ENCODE data around the gene CTXND1.
"Not testable (repeated sequence)": the region's sequence is repeated elsewhere in the genome, so short reads cannot be mapped to it uniquely, and the experiment has no call there.

CTXND1 gene

DNA sequence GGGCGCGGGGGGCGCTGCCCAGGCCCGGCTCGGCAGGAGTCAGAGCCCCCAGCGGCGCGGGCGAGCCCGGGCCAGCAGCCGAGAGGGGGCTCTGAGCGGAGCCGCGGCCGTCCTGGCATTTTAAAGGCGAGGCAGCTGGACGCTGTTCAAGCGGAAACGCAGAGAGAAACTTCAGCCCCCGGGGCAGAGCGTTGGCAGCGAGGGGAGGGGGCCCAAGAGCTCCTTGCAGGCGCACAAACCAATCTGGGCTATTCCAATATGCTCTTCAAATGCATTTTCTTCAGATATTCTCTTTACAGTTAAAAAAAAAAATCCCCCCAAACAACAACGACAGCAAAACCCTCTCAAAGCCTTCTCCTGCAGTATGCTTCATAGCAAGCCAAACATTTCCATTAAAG, at the start of gene CTXND1:
TSS of gene CTXND1 (minus strand) at position 93 of the 398 bp plus-strand sequence. CDS start 50,264 bp downstream, outside the sequence.
- no peak for DNase-seq

GRCh38 chr15:80301472-80301871, 49.5 kb upstream of the CTXND1 start:
- DNase-seq: no peak

- not testable (repeated sequence) for DNase-seq
These were observed 43.8 kb upstream of the CTXND1 start for GRCh38 chr15:80295777-80296176.

DNA sequence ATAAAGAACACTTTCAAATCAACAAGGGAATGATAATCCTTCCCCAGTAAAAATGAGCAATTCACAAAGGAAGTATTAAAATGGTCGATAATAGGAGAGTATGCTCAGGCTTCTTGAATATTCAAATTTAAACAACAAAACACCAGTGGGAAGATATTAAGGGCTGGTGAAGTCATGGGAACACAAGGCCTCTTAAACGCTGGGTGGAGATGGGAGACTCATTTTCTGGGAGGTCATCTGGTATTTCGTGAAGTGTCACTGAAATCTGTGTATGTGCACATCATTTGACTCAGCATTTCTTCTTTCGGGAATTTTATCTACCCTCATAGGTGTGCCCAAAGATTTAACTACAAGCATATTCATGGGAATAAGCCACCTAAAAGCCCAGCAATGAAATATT, 40.1 kb upstream of the CTXND1 start:
- DNase-seq: no peak

DNA sequence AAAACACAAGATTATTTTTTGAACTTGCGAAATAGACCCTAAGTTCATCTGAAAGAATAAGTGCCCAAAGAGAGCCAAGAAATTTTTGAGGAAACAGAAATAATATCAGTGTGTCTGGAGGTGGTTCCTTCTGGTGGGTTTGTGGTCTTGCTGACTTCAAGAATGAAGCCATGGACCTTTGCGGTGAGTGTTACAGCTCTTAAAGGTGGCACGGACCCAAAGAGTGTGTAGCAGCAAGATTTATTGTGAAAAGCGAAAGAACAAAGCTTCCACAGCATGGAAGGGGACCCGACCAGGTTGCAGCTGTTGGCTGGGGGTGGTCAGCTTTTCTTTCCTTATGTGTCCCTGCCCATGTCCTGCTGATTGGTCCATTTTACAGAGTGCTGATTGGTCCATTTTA, 38.9 kb upstream of the CTXND1 start:
- not testable (repeated sequence) for DNase-seq

- DNase-seq: no peak
These were observed 37.8 kb upstream of the CTXND1 start for GRCh38 chr15:80289528-80290495.

DNA sequence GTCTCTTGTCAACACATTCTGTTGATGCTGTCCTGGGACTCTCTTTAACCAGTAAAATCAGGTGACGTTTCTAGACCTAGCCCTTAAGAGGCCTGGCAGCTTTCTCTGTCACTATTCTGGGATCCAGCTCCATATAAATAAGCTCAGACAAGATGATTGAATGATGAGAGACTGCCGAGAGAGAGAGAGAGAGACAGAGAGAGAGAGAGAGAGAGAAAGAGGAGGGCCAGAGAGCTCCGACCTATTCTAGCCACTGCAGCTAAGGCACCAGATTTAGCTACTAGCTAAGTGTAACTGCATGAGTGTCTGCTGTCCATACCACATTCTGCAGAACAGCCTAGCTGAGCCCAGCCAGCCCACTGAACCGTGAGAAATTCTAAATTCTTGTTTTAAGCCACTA, 36.1 kb upstream of the CTXND1 start:
- no peak for DNase-seq

DNA sequence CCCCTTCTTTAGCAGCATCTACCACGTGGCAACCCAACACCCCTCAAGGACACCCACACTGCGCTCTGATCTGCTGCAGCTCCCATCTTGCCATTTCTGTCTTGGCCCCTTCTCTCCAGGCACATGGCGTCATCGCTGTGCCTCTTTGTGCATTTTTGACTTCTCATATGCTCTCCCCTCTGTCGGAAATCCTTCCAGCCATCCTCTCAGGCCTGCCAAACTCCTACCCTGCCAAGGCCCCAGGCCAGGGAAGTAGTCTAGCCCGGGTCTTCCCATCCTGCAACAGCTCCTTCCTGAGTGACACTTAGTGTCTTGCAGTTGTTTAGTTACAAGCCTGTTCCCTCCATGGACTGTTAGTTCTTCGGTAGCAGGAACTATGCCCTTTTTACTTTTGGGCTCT, 34.0 kb upstream of the CTXND1 start:
- DNase-seq: no peak

GRCh38 chr15:80285379-80285778, 33.4 kb upstream of the CTXND1 start:
- no peak for DNase-seq

- DNase-seq: no peak
These were observed 31.5 kb upstream of the CTXND1 start for GRCh38 chr15:80283531-80283930.

- no peak for DNase-seq
These were observed 25.1 kb upstream of the CTXND1 start for GRCh38 chr15:80277147-80277546.

DNA sequence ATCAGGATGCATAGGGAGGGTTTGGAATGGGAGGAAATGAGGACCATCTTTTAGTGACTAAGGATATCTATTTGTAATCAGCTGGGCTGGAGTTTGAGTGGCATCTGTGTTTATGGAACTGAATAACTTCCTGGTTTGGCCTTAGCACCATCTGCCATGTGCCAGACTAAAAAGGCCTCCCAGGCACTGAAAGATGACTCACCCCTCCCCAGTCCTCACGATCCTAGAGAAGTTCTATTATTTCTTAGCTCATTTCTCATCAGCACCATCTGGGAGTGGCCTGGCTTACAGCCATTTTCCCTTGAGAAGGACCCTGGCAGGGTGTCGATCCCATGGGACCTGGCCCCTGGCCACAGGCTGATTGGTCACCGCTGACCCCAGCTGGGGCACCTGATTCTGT, 23.9 kb upstream of the CTXND1 start:
- no peak for DNase-seq

DNA sequence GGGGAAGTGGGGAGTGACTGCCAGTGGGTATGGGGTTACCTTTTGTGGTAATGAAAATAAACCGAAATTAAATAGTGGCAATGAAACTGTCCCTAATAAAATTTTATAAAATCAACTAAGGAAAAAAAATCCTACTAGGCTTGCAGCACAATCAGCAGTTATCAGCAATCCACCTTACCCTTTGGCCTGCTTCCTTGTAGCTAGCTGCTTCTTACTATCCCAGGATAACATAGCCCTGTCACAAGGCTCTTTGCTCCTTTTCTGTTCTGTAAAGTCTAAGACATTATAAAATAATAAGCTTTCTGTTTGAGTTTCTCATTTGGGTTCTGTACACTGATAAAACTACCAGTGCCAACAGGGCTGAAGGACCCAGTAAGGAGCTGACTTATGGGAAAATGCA, 23.0 kb upstream of the CTXND1 start:
- DNase-seq: no peak

DNA sequence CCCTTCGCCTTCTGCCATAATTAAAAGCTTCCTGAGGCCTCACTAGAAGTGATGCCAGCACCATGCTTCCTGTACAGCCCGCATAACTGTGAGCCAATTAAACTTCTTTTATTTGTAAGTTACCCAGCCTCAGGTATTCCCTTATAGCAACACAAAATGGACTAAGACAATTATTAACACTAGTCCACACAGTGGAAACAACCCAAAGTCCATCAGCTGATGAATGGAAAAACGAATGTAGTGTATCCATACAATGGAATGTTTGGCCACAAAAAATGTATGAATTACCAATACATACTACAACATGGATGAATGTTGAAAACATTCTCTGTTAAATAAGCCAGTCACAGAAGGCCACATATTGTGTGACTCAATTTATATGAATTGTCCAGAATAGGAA, 22.5 kb upstream of the CTXND1 start:
- no peak for DNase-seq

- no peak for DNase-seq
These were observed 21.0 kb upstream of the CTXND1 start for GRCh38 chr15:80272987-80273386.

DNA sequence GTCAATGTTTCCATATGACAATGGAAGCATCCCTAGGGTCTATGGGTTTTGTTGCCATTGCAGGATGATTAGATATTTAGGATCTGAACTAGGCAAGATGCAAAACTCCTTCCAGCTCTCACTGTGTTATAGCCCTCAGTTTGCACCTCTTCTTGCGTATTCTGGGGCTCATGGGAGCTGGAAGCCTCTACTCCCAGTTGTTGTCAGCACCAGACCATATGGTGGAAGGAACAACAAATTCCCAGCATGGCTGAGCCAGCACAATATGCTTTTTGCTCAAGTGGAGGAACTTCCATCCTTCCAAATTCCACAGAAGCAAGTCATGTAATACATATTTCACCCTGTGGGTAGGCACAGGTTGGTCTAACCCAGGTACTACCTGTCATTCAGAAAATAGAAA, 18.5 kb upstream of the CTXND1 start:
- no peak for DNase-seq

DNA sequence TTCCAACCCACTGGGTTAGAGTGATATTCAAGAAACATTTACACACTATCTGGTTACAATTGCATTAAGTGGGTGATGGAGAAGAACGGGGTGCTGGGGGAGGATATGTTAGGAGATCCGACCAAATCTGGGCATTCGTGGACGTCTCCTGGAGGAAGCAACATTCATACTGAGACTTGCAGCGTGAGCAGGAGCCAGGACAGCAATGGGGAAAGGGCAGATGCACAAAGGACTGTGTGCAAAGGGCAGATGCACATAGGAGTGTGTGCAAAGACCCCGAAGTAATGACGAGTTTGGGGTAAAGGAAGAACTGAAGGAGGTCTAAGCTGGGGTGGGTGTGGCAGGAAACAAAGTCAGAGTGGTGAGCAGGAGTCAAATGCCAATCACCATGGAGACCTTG, 16.1 kb upstream of the CTXND1 start:
- no peak for DNase-seq

DNA sequence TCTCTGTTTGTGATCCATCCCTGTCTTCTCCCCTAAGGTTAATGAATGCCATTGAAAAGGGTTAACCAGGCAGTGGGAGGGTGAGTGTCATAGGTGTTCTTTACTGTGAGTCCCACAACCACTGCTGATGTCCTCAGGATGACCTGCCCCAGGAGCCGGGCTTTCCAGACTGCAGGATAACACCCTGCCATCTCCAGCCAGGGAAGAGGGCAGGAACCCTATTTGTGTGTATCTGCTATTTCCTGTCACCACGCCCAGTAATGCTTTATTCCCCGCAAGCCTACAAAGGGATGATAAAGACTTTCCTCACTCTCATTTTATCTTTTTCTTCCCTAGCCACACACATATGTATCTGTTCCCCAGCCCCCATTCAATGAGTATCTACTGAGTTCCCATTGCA, 15.6 kb upstream of the CTXND1 start:
- no peak for DNase-seq

- no peak for DNase-seq
These were observed 14.7 kb upstream of the CTXND1 start for GRCh38 chr15:80266745-80267144.

DNA sequence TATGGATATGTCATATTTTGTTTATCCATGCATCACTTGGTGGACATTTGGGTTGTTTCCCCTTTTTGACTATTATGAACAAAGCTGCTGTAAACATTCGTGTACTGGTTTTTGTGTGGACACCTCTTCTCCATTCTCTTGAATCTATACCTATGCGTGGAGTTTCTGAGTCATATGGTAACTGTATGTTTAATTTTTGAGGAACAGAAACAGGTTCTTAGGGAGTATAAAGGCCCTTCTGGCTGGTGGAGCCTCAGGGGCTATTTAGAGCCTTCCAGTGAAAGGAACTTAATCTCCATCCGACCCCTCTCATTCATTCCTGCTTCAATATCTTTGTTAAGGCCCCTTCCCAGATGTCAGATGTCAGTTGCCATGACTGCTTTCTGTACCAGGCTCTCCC, 14.1 kb upstream of the CTXND1 start:
- no peak for DNase-seq

DNA sequence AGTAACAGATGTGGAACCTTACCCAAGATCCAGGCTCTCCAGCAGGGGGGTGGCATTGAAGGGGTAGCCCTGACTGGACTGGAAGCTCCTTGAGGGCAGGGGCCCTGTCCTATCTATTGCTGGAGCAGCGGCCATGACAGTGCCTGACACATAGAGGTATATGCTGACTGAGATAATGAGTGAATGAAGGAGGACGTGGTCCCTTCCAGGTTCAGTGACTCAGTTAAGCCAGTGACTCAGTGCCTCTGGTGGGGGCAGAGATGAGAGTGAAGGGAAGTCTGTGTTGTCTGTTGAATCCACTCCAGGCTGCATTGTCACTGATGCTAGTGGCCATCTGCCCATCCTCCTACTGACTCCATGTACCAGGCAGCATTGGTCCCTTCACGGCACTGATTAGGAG, 13.0 kb upstream of the CTXND1 start:
- no peak for DNase-seq

GRCh38 chr15:80264031-80264430, 12.0 kb upstream of the CTXND1 start:
- DNase-seq: no peak

DNA sequence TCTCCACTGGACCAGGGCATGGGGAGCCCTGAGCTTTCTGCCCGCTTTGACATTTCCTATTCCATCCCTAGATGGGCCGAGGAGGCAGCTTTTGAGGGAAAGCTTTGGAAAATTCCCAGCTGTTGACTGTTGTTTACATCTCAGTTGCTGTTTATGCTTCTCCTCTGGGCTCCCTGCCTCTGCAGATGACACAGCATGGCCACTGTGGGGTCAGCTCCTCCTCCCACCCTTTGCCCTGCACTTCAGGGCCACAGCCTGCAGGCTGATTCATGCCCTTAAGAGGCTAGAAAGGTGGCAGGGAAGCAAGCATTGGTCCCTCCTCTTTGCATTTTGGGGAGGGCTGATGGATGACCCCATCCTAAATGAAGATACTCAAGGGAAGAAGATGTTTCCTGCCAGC, 8.5 kb upstream of the CTXND1 start:
- DNase-seq: no peak

- no peak for DNase-seq
These were observed 8.0 kb upstream of the CTXND1 start for GRCh38 chr15:80259942-80260510.
